Measurements from ENCODE around the gene TP63. TPM values are rescaled to one million over a fixed set of nuclear protein-coding genes. Genes with fewer than 3 reads are reported as not detected.

TP63 gene
- polyA plus RNA-seq, 2 of the 4 experiments (the other 2 are of a cell fraction): 1.5 to 5.4 TPM

DNA sequence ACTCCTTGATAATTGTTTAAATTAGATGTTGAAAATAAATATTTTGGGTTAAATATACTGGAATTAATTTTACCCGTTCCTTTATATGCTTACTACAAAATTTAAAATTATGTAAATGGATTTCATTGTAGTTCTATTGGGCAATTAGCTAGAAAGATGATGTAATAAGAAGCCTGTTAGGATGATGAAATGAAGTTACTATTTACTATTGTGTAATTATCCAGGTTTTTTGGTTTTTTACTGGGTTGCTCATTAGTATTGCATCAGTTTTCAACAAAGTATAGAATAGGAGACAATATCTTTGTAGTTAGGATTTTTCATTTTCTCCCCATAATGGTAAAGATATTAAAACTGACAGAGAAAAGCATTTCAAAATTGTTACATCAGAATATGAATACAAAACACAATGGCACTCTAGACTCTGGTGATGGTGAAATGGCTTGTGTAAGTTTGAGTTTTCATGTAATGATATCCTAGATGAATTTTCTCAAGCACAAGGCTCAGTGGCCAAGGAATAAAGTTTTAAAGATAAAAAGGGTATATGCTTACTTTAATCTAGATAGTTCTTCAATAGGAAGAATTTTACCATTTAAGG is 267.5 kb downstream of the TP63 start:
- ChIA-PET POLR2A (no interaction called here), CTCF (no interaction called here)
- WGBS (ENCODE audit: missing lambda C conversion rate): 95% methylated on average over 1 of the region's 1 CpG
- no peak overlapping the region for H3K4me2 ChIP-seq
- no peak for ATAC-seq
- H3K27ac ChIP-seq: peak overlapping the region; percentile 73 to 83
- peaks cover 12% of the 10 kb centered on the region for H3K9me3 ChIP-seq
- peaks cover 28% of the 10 kb centered on the region for H3K4me1 ChIP-seq
- H3K4me3 ChIP-seq: no peak overlapping the region
- TF ChIP-seq CBX8 (IDR thresholded peaks at IDR 0.05) (no peak), CEBPB (IDR thresholded peaks at IDR 0.05) (peak; percentile 61 to 79; a peak in 3 of 4 replicates)
- TF ChIP-seq, protein P1, sequence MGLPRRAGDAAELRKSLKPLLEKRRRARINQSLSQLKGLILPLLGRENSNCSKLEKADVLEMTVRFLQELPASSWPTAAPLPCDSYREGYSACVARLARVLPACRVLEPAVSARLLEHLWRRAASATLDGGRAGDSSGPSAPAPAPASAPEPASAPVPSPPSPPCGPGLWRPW (IDR thresholded peaks at IDR 0.05): peak; percentile 38; the same call in 1 of the 2 replicates
- no peak for DNase-seq (ENCODE audit: low read depth in 1 of 2, low spot score in 1 of 2)
- FAIRE-seq: no peak

DNA sequence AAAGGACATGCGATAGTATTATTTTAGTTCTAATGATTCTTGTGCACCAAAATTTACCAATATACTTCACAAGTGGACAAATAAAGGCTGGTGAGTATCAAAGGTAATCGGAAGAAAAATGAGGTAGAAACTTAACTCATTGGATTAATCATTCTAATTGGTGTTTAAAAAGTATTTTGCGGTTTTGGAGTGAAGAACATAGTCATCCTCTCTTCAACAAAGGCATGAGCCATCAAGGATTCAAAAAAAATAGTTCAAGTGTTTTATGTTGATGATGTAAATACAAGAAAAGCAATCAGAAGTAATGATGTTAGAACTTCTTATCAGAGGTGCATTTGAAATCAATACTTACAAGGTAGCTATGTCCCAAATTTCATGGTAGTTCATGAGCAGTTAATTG is 268.0 kb downstream of the TP63 start:
- peak overlapping the region; percentile 6 to 24; a peak in 2 of 6 replicates for H3K27ac ChIP-seq
- peaks cover 12% of the 10 kb centered on the region for H3K9me3 ChIP-seq
- WGBS (ENCODE audit: missing lambda C conversion rate): 93% methylated on average over 3 of the region's 3 CpGs
- peaks cover 34% of the 10 kb centered on the region for H3K4me1 ChIP-seq
- ChIA-PET CTCF (no interaction called here), POLR2A (no interaction called here)
- H3K4me3 ChIP-seq: no peak overlapping the region
- no peak for ATAC-seq
- FAIRE-seq: no peak
- DNase-seq (ENCODE audit: low read depth in 1 of 2, low spot score in 1 of 2): no peak
- TF ChIP-seq MAFK (IDR thresholded peaks at IDR 0.05; ENCODE audit: partially characterized antibody) (no peak), NPAS2 (CRISPR knock-in tag; IDR thresholded peaks at IDR 0.05; ENCODE audit: borderline replicate concordance) (no peak), FOSB (CRISPR knock-in tag; IDR thresholded peaks at IDR 0.05) (no peak), MAZ (IDR thresholded peaks at IDR 0.05; ENCODE audit: borderline replicate concordance, low read depth, low read length) (no peak), GATA3 (IDR thresholded peaks at IDR 0.05; ENCODE audit: borderline replicate concordance) (no peak), RCOR1 (IDR thresholded peaks at IDR 0.05; ENCODE audit: low read depth, low read length) (no peak), HOXB5 (CRISPR knock-in tag; IDR thresholded peaks at IDR 0.05) (no peak), RNF2 (IDR thresholded peaks at IDR 0.05; ENCODE audit: borderline replicate concordance, low read depth) (no peak), SMC3 (IDR thresholded peaks at IDR 0.05) (no peak), CHD4 (IDR thresholded peaks at IDR 0.05; ENCODE audit: borderline replicate concordance) (no peak), CBX8 (IDR thresholded peaks at IDR 0.05) (no peak), HOXA7 (CRISPR knock-in tag; IDR thresholded peaks at IDR 0.05) (no peak), PHF8 (IDR thresholded peaks at IDR 0.05; ENCODE audit: borderline replicate concordance, low read depth) (no peak)
- TF ChIP-seq, protein P2, sequence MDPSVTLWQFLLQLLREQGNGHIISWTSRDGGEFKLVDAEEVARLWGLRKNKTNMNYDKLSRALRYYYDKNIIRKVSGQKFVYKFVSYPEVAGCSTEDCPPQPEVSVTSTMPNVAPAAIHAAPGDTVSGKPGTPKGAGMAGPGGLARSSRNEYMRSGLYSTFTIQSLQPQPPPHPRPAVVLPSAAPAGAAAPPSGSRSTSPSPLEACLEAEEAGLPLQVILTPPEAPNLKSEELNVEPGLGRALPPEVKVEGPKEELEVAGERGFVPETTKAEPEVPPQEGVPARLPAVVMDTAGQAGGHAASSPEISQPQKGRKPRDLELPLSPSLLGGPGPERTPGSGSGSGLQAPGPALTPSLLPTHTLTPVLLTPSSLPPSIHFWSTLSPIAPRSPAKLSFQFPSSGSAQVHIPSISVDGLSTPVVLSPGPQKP (IDR thresholded peaks at IDR 0.05; ENCODE audit: low read depth, low read length): no peak
- TF ChIP-seq, protein P3, sequence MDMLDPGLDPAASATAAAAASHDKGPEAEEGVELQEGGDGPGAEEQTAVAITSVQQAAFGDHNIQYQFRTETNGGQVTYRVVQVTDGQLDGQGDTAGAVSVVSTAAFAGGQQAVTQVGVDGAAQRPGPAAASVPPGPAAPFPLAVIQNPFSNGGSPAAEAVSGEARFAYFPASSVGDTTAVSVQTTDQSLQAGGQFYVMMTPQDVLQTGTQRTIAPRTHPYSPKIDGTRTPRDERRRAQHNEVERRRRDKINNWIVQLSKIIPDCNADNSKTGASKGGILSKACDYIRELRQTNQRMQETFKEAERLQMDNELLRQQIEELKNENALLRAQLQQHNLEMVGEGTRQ (IDR thresholded peaks at IDR 0.05): no peak
- TF ChIP-seq, protein P4, sequence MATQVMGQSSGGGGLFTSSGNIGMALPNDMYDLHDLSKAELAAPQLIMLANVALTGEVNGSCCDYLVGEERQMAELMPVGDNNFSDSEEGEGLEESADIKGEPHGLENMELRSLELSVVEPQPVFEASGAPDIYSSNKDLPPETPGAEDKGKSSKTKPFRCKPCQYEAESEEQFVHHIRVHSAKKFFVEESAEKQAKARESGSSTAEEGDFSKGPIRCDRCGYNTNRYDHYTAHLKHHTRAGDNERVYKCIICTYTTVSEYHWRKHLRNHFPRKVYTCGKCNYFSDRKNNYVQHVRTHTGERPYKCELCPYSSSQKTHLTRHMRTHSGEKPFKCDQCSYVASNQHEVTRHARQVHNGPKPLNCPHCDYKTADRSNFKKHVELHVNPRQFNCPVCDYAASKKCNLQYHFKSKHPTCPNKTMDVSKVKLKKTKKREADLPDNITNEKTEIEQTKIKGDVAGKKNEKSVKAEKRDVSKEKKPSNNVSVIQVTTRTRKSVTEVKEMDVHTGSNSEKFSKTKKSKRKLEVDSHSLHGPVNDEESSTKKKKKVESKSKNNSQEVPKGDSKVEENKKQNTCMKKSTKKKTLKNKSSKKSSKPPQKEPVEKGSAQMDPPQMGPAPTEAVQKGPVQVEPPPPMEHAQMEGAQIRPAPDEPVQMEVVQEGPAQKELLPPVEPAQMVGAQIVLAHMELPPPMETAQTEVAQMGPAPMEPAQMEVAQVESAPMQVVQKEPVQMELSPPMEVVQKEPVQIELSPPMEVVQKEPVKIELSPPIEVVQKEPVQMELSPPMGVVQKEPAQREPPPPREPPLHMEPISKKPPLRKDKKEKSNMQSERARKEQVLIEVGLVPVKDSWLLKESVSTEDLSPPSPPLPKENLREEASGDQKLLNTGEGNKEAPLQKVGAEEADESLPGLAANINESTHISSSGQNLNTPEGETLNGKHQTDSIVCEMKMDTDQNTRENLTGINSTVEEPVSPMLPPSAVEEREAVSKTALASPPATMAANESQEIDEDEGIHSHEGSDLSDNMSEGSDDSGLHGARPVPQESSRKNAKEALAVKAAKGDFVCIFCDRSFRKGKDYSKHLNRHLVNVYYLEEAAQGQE (IDR thresholded peaks at IDR 0.05): no peak
- H3K4me2 ChIP-seq: no peak overlapping the region

All from A549 (cell line).